Stimulated activated CD8-positive, alpha-beta memory T cell treated with anti-CD3 and anti-CD28 coated beads, Interleukin-7, amount 100 ng/mL, for 4 hours (primary cell): Measurements from ENCODE around the gene KRT12.
"Not testable (repeated sequence)": the region's sequence is repeated elsewhere in the genome, so short reads cannot be mapped to it uniquely, and the experiment has no call there.

Experiments used
- DNase-seq, 2 donors: peaks; one replicate each; pipeline ENCODE4 v3.0.0-alpha.2; 2020; ENCODE audit warnings: low read depth in 2 of 2

KRT12 gene

DNA sequence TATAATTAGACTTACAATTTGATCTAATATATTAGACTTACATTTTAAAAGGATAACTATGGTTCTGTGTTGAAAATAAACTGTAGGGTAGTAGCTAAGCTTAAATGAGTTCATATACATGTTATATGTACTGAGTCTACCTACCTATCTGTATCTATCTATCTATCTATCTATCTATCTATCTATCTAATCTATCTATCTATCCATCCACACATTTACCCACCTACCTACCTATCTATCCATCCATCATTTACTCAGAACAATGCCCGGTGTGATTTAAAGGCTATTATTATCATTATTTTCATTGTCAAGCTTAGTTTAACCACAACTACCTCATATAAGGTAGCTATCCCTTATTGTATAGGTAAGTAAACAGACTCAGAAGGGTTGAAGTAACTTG lies 51.6 kb downstream of the KRT12 start:
- no peak for DNase-seq

DNA sequence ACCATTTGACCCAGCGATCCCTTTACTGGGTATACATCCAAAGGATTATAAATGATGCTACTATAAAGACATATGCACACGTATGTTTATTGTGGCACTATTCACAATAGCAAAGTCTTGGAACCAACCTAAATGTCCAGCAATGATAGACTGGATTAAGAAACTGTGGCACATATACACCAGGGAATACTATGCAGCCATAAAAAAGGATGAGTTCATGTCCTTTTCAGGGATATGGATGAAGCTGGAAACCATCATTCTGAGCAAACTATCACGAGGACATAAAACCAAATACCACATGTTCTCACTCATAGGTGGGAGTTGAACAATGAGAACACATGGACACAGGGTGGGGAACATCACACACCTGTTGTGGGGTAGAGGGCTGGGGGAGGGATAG lies 52.4 kb downstream of the KRT12 start:
- DNase-seq: not testable (repeated sequence)

- no peak for DNase-seq
Measured at GRCh38 chr17:40813804-40814203, 53.2 kb downstream of the KRT12 start.

DNA sequence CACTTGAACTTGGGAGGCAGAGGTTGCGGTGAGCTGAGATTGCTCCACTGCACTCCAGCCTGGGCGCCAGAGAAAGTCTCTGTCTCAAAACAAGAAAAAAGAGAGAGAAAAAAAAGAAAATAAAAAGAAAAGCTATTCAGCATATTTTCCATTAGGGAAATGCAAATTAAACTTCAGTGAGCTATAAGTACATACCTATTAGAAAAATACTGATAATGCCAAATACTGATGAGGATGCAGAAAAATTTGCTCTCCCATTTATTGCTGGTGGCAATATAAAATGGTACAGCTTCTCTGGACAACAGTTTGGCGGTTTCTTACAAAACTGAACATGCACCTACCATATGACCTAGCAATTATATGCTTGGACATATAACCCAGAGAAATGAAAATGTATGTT lies 54.4 kb downstream of the KRT12 start:
- DNase-seq: no peak
